ENCODE data around the gene MME.

Gene MME

GRCh38 chr3:155147588-155147987 lies 67.5 kb downstream of the MME start:
- in situ Hi-C loops (cut with MboI; ENCODE audit: low sequenced_read_pairs, unreplicated experiment) = no loop called here
- DNase-seq (ENCODE audit: low spot score) = no peak
- TF ChIP-seq, protein P1, sequence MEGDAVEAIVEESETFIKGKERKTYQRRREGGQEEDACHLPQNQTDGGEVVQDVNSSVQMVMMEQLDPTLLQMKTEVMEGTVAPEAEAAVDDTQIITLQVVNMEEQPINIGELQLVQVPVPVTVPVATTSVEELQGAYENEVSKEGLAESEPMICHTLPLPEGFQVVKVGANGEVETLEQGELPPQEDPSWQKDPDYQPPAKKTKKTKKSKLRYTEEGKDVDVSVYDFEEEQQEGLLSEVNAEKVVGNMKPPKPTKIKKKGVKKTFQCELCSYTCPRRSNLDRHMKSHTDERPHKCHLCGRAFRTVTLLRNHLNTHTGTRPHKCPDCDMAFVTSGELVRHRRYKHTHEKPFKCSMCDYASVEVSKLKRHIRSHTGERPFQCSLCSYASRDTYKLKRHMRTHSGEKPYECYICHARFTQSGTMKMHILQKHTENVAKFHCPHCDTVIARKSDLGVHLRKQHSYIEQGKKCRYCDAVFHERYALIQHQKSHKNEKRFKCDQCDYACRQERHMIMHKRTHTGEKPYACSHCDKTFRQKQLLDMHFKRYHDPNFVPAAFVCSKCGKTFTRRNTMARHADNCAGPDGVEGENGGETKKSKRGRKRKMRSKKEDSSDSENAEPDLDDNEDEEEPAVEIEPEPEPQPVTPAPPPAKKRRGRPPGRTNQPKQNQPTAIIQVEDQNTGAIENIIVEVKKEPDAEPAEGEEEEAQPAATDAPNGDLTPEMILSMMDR (IDR thresholded peaks at IDR 0.05; ENCODE audit: borderline replicate concordance, control extremely low read depth, extremely low read depth, insufficient read depth, missing control alignments) = no peak

GRCh38 chr3:155149494-155149893 lies 69.4 kb downstream of the MME start:
- DNase-seq (ENCODE audit: low spot score) = no peak
- in situ Hi-C loops (cut with MboI; ENCODE audit: low sequenced_read_pairs, unreplicated experiment) = no loop called here
- TF ChIP-seq, protein P1 (IDR thresholded peaks at IDR 0.05; ENCODE audit: borderline replicate concordance, control extremely low read depth, extremely low read depth, insufficient read depth, missing control alignments) = no peak

DNA sequence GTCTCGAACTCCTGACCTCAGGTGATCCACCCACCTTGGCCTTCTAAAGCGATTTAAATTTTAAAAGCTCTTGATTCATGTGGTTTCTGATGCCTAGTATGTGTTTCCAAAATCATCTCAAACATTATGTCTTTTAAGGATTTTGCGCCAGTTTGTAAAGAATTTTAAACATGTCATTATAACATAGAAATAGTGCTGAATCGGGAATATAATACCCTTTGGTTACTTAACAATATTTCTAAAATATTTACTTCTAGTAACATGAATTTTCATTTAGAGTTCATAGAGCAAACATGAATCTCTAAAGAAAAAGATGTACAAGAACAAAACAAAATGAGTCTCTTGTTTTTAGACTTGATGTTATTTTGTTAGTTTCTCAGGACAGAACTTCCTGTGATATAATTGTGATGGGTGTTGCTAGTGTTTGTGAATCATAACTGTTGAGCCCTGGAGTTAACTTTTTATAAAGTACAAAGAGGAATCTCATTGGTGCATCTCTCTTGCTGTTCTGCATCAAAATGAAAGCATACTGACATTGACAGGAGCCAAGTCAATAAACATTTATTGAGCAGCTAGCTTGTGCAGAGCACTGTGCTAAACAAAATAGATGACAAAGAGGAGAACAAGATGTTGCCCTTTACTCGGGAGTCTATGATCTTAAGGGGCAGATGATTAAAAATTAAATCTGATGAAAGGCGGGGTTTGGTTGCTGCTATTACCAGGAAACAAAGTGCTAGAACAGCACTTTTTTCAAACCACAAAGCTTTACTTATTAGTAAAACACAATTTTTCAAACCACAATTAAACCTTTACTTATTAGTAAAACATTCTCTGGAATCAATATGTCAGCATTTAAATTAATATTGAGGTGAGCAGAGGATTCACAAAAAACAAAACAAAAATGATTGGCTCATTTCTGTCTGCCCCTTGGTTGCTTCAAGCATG lies 73.4 kb downstream of the MME start:
- TF ChIP-seq, protein P1 (IDR thresholded peaks at IDR 0.05; ENCODE audit: borderline replicate concordance, control extremely low read depth, extremely low read depth, insufficient read depth, missing control alignments) = no peak
- in situ Hi-C loops (cut with MboI; ENCODE audit: low sequenced_read_pairs, unreplicated experiment) = no loop called here
- no peak for DNase-seq (ENCODE audit: low spot score)

DNA sequence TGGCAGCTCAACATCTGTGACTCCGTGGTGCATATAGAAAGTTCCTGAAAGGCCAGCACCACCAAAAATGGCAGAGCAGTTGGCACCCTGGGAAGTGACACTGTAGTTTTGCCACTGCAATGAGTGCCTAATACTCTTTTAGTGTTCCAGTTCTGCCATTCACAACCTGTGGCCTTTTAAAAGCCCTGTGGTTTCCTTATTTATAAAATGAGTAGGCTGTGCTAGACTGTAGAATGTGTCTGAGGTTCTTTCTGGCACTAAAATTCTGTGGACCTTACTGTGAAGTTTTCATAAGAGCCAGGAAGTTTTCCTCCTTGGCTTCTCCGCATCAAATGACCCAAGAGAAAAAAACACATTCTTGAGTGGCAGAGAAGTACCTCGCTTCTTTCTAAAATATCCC lies 74.1 kb downstream of the MME start:
- no peak for DNase-seq (ENCODE audit: low spot score)
- TF ChIP-seq, protein P1 (IDR thresholded peaks at IDR 0.05; ENCODE audit: borderline replicate concordance, control extremely low read depth, extremely low read depth, insufficient read depth, missing control alignments) = no peak
- in situ Hi-C loops (cut with MboI; ENCODE audit: low sequenced_read_pairs, unreplicated experiment) = no loop called here

DNA sequence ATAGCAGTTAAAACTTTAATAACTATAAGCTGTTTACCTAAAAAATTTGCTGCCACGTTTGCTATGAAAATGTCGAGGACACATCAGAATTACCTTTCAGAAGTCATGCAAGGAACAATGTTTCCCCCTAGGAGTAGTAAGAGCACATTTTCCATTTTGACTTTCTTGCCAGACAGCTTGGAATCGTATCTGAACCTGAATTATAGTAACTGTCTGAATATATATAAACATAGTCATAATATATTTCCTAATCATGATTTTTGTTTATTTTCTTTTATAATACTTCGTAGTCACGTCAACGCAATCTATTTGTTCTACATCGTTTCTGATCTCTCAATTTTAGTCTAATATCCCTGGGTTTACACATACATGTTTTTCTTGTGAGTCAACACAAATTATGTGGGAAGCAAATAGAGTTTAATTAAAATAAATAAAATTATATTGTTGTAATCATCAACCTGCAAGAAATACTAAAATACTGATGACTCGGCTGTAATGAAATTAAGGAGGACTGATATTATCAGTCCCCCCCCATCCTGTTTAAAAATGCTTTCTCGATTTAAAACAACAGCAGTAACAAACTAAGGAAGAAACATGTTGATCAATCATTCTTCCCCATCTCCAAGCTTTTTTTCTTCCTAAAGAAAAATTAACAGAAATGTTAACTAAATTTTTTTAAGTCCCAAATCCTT lies 78.4 kb downstream of the MME start:
- in situ Hi-C loops (cut with MboI; ENCODE audit: low sequenced_read_pairs, unreplicated experiment) = no loop called here
- no peak for DNase-seq (ENCODE audit: low spot score)
- TF ChIP-seq, protein P1 (IDR thresholded peaks at IDR 0.05; ENCODE audit: borderline replicate concordance, control extremely low read depth, extremely low read depth, insufficient read depth, missing control alignments) = no peak

GRCh38 chr3:155159301-155159700 lies 79.2 kb downstream of the MME start:
- TF ChIP-seq, protein P1 (IDR thresholded peaks at IDR 0.05; ENCODE audit: borderline replicate concordance, control extremely low read depth, extremely low read depth, insufficient read depth, missing control alignments) = no peak
- no peak for DNase-seq (ENCODE audit: low spot score)
- in situ Hi-C loops (cut with MboI; ENCODE audit: low sequenced_read_pairs, unreplicated experiment) = no loop called here
